Neural cell (in vitro differentiated cells): ENCODE results near the gene TMPRSS11E. TPM values are rescaled to one million over a fixed set of nuclear protein-coding genes. Genes with fewer than 3 reads are reported as not detected.

Experiments
- H2AFZ ChIP-seq: fragments of 200-600, 300-800 bp; sonication (generic), shearing (Covaris generic); 2 replicates; pipeline ENCODE4 v1.6.0; 2014; ENCODE audit warnings: low read depth, mild to moderate bottlenecking, antibody characterized with exemption, low read length, moderate library complexity
- H3F3A ChIP-seq: fragments of 200-600 bp; shearing (Covaris generic); 2 replicates; pipeline ENCODE4 v1.6.1; 2016; ENCODE audit warnings: mild to moderate bottlenecking, moderate library complexity, mixed read lengths, antibody characterized with exemption, low read length; ENCODE audit not compliant: insufficient read depth, poor library complexity, severe bottlenecking
- H3K27ac ChIP-seq: fragments of 200-600, 300-800 bp; sonication (generic), shearing (Covaris generic); 2 replicates; pipeline ENCODE4 v1.5.1; 2014; ENCODE audit warnings: mild to moderate bottlenecking, low read length, moderate library complexity
- H3K27me3 ChIP-seq: fragments of 300-800, 200-600 bp; sonication (generic), shearing (Covaris generic); 2 replicates; pipeline ENCODE4 v1.6.0; 2014; ENCODE audit warnings: mild to moderate bottlenecking, low read depth, low read length, moderate library complexity; ENCODE audit not compliant: insufficient read depth
- H3K36me3 ChIP-seq: fragments of 300-800, 200-600 bp; sonication (generic), shearing (Covaris generic); 2 replicates; pipeline ENCODE4 v1.5.1; 2014; ENCODE audit warnings: mild to moderate bottlenecking, antibody characterized with exemption, low read length, moderate library complexity; ENCODE audit not compliant: insufficient read depth
- H3K4me2 ChIP-seq: fragments of 300-800, 200-600 bp; sonication (generic), shearing (Covaris generic); 2 replicates; pipeline ENCODE4 v1.6.0; 2014; ENCODE audit warnings: mild to moderate bottlenecking, low read length
- H3K4me3 ChIP-seq: fragments of 300-800, 200-600 bp; sonication (generic), shearing (Covaris generic); 2 replicates; pipeline ENCODE4 v1.5.1; 2014; ENCODE audit warnings: mild to moderate bottlenecking, low read length, moderate library complexity
- H3K79me2 ChIP-seq: fragments of 200-600 bp; shearing (Covaris generic); replicated peaks from 2 replicates; pipeline ENCODE4 v1.6.0; 2014; ENCODE audit warnings: mild to moderate bottlenecking, low read length, moderate library complexity; ENCODE audit not compliant: insufficient read depth
- H3K9ac ChIP-seq: fragments of 300-800, 200-600 bp; sonication (generic), shearing (Covaris generic); 2 replicates; pipeline ENCODE4 v1.6.1; 2016; ENCODE audit warnings: mild to moderate bottlenecking, low read length, mixed read lengths
- H3K9me2 ChIP-seq: fragments of 200-600 bp; shearing (Covaris generic); 2 replicates; pipeline ENCODE4 v1.6.1; 2016; ENCODE audit warnings: mild to moderate bottlenecking, low read length, mixed read lengths; ENCODE audit not compliant: insufficient read depth
- H3K9me3 ChIP-seq: fragments of 200-600, 300-800 bp; sonication (generic), shearing (Covaris generic); 2 replicates; pipeline ENCODE4 v1.6.1; 2016; ENCODE audit warnings: mild to moderate bottlenecking, mixed run types, low read length, moderate library complexity, mixed read lengths
- H4K20me1 ChIP-seq: fragments of 200-600 bp; shearing (Covaris generic); 2 replicates; pipeline ENCODE4 v1.6.1; 2016; ENCODE audit warnings: mild to moderate bottlenecking, mixed run types; ENCODE audit not compliant: insufficient read depth
- EP300 ChIP-seq: fragments of 450-650 bp; conservative IDR thresholded peaks from 2 replicates; pipeline ENCODE4 v1.6.1; 2014; ENCODE audit warnings: antibody characterized with exemption, mild to moderate bottlenecking, moderate library complexity; ENCODE audit not compliant: poor library complexity, severe bottlenecking
- EZH2 ChIP-seq: fragments of 200-600, 300-800 bp; shearing (Covaris generic), sonication (generic); IDR thresholded peaks from 2 replicates; pipeline ENCODE4 v1.6.1; 2014; ENCODE audit warnings: antibody characterized with exemption, low read length, borderline replicate concordance, mild to moderate bottlenecking; ENCODE audit not compliant: insufficient read depth, poor library complexity, severe bottlenecking
- MXI1 ChIP-seq: fragments of 450-650 bp; conservative IDR thresholded peaks from 2 replicates; pipeline ENCODE4 v1.6.1; 2014; ENCODE audit warnings: antibody characterized with exemption, mild to moderate bottlenecking; ENCODE audit not compliant: poor library complexity, severe bottlenecking
- POLR2AphosphoS5 ChIP-seq: IDR thresholded peaks from 2 replicates; pipeline ENCODE4 v1.6.1; 2012
- RAD21 ChIP-seq: fragments of 450-650 bp; conservative IDR thresholded peaks from 2 replicates; pipeline ENCODE4 v1.6.1; 2014; ENCODE audit warnings: antibody characterized with exemption, mild to moderate bottlenecking, moderate library complexity
- SMC3 ChIP-seq: fragments of 450-650 bp; conservative IDR thresholded peaks from 2 replicates; pipeline ENCODE4 v1.6.1; 2014; ENCODE audit warnings: antibody characterized with exemption, mild to moderate bottlenecking, moderate library complexity; ENCODE audit not compliant: poor library complexity
- TAF1 ChIP-seq: IDR thresholded peaks from 2 replicates; pipeline ENCODE4 v1.6.1; 2012; ENCODE audit warnings: low read depth
- polyA plus RNA-seq: library from polyadenylated mRNA; depleted of rRNA; stranded (reverse); fragments of >200 nt; gene quantifications from 2 replicates; pipeline ENCODE4 v1.2.3, GENCODE V29; 2014
- TF ChIP-seq, protein P1 (sequence below): fragments of 450-650 bp; IDR thresholded peaks from 2 replicates; pipeline ENCODE4 v1.5.1; 2014; ENCODE audit warnings: antibody characterized with exemption, mild to moderate bottlenecking, moderate library complexity; ENCODE audit not compliant: poor library complexity, severe bottlenecking
- TF ChIP-seq, protein P2 (sequence below): IDR thresholded peaks from 2 replicates; pipeline ENCODE4 v1.6.1; 2012; ENCODE audit warnings: borderline replicate concordance

TMPRSS11E gene
- polyA plus RNA-seq, 1 donor from 2014 or later, result not detected

DNA sequence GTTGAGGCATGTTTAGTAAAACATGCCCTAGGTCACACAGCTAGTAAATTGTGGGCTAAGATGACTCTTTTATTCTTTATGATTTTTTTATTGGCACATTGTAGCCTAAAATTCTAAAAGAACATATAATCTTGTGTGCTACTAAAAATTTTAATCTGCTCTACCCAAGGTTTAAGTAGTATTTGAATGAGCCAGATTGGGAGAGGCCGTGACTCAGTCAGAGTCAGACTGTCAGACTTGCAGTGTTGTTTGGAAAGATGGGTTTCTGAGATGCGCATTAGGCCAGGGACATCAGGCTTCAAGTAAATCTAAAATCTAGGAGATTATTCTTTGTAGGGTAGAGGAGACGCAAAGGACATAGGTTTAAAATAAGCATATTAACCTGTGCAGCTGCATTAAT, 30.7 kb upstream of the TMPRSS11E start:
- no peak overlapping the region for H2AFZ ChIP-seq
- H3K27ac ChIP-seq, result no peak overlapping the region
- H3K4me3 ChIP-seq, result no peak overlapping the region
- no peaks in the 10 kb centered on the region for H3K27me3 ChIP-seq
- H3K9me3 ChIP-seq, result no peaks in the 10 kb centered on the region
- no peak for TF ChIP-seq EZH2
- TF ChIP-seq, protein P1, sequence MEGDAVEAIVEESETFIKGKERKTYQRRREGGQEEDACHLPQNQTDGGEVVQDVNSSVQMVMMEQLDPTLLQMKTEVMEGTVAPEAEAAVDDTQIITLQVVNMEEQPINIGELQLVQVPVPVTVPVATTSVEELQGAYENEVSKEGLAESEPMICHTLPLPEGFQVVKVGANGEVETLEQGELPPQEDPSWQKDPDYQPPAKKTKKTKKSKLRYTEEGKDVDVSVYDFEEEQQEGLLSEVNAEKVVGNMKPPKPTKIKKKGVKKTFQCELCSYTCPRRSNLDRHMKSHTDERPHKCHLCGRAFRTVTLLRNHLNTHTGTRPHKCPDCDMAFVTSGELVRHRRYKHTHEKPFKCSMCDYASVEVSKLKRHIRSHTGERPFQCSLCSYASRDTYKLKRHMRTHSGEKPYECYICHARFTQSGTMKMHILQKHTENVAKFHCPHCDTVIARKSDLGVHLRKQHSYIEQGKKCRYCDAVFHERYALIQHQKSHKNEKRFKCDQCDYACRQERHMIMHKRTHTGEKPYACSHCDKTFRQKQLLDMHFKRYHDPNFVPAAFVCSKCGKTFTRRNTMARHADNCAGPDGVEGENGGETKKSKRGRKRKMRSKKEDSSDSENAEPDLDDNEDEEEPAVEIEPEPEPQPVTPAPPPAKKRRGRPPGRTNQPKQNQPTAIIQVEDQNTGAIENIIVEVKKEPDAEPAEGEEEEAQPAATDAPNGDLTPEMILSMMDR, result no peak
- no peak for TF ChIP-seq SMC3
- TF ChIP-seq, protein P2, sequence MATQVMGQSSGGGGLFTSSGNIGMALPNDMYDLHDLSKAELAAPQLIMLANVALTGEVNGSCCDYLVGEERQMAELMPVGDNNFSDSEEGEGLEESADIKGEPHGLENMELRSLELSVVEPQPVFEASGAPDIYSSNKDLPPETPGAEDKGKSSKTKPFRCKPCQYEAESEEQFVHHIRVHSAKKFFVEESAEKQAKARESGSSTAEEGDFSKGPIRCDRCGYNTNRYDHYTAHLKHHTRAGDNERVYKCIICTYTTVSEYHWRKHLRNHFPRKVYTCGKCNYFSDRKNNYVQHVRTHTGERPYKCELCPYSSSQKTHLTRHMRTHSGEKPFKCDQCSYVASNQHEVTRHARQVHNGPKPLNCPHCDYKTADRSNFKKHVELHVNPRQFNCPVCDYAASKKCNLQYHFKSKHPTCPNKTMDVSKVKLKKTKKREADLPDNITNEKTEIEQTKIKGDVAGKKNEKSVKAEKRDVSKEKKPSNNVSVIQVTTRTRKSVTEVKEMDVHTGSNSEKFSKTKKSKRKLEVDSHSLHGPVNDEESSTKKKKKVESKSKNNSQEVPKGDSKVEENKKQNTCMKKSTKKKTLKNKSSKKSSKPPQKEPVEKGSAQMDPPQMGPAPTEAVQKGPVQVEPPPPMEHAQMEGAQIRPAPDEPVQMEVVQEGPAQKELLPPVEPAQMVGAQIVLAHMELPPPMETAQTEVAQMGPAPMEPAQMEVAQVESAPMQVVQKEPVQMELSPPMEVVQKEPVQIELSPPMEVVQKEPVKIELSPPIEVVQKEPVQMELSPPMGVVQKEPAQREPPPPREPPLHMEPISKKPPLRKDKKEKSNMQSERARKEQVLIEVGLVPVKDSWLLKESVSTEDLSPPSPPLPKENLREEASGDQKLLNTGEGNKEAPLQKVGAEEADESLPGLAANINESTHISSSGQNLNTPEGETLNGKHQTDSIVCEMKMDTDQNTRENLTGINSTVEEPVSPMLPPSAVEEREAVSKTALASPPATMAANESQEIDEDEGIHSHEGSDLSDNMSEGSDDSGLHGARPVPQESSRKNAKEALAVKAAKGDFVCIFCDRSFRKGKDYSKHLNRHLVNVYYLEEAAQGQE, result no peak
- no peak for TF ChIP-seq MXI1
- no peaks in the 10 kb centered on the region for H3F3A ChIP-seq
- no peaks in the 10 kb centered on the region for H3K9me2 ChIP-seq
- H3K9ac ChIP-seq, result no peak overlapping the region
- no peaks in the 10 kb centered on the region for H4K20me1 ChIP-seq
- no peaks in the 10 kb centered on the region for H3K36me3 ChIP-seq
- H3K79me2 ChIP-seq, result no peaks in the 10 kb centered on the region
- no peak overlapping the region for H3K4me2 ChIP-seq

DNA sequence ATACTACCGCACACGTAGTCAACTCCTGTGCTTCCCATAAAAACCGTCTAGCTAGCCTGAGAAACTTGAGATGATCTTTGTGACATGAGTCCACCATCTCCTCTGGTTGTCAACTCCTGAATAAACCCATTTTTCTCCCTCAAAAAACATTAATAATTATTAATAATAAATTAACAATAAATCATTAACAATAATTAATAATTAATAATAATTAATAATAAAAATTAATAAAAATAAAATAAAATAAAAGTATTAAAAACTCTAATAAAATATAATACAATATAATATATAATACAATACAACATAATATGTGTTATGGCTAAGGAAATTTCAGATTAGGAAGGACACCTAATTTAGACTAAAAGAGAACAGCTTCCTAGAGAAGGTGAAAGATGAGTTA, 20.7 kb upstream of the TMPRSS11E start:
- no peak for TF ChIP-seq EZH2
- no peak for TF ChIP-seq MXI1
- no peak for TF ChIP-seq TAF1
- no peak for TF ChIP-seq SMC3
- no peak for TF ChIP-seq RAD21

DNA sequence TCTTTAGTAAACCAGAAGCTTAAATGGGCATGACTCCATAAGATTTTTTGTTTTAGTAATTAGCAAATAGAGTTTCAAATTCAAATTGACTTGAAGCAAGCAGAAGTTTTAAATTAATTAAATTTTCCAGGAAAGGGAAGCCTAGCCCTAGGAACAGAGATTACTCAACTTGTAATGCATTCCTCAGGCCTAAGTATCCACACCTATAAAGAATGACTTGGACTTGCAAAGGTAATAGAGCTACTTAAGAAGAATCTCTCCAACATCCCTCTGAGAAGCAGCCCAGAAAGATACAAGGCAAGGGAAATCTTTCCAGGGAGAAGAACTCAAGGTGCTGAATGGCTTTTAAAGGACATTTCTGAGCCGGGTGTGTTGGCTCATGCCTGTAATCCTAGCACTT, 16.9 kb upstream of the TMPRSS11E start:
- Histone ChIP-seq H3K79me2 (no peaks in the 10 kb centered on the region), H2AFZ (no peak overlapping the region), H3F3A (no peaks in the 10 kb centered on the region)

More for the DNA sequence above, 20.7 kb upstream of the TMPRSS11E start:
- Histone ChIP-seq H3K9ac (no peak overlapping the region), H3K4me3 (no peak overlapping the region), H3K9me2 (no peaks in the 10 kb centered on the region), H3K27ac (no peak overlapping the region), H3K79me2 (no peaks in the 10 kb centered on the region), H3K9me3 (no peaks in the 10 kb centered on the region), H3K36me3 (no peaks in the 10 kb centered on the region), H3K27me3 (no peaks in the 10 kb centered on the region), H4K20me1 (no peaks in the 10 kb centered on the region), H3F3A (no peaks in the 10 kb centered on the region), H2AFZ (no peak overlapping the region), H3K4me2 (no peak overlapping the region)

More for the DNA sequence above, 16.9 kb upstream of the TMPRSS11E start:
- no peaks in the 10 kb centered on the region for H3K9me3 ChIP-seq
- no peak overlapping the region for H3K4me2 ChIP-seq
- H3K27ac ChIP-seq, result no peak overlapping the region
- no peak overlapping the region for H3K9ac ChIP-seq
- H3K9me2 ChIP-seq, result no peaks in the 10 kb centered on the region
- no peak overlapping the region for H3K4me3 ChIP-seq
- TF ChIP-seq RAD21, result no peak
- no peak for TF ChIP-seq POLR2AphosphoS5
- TF ChIP-seq TAF1, result no peak
- TF ChIP-seq EZH2, result no peak
- no peak for TF ChIP-seq SMC3
- TF ChIP-seq EP300, result no peak
- TF ChIP-seq, protein P2, result no peak
- H4K20me1 ChIP-seq, result no peaks in the 10 kb centered on the region
- no peaks in the 10 kb centered on the region for H3K27me3 ChIP-seq
- no peaks in the 10 kb centered on the region for H3K36me3 ChIP-seq
